Islet of Langerhans (tissue), 1 donor: Measurements from ENCODE around the gene RNF212.

Experiments used
- FAIRE-seq: peaks from one replicate; lab custom pipeline; 2011; peaks lifted over from hg19 to GRCh38; lab: Jason Lieb, UNC

Gene RNF212

DNA sequence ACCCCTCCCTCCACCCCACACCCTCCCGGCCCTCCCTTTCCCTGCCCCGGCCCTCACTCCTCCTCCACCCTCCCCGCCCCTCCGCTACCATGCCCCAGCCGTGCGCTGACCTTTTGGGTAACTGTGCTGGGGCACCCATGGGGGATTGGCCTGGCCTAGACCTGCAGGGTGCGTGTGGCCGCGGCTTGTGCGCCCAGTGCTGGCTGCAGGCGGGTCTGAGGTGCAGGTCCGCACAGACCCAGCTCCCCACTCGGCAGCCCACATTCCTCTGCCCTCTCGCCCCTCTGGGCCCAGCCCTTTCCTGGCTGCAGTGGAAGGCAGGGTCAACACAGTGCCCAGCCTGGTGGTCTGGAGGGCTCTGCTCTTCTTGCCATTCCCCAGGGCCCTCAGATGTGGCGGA, 77.3 kb downstream of the RNF212 start:
- FAIRE-seq, result no peak

DNA sequence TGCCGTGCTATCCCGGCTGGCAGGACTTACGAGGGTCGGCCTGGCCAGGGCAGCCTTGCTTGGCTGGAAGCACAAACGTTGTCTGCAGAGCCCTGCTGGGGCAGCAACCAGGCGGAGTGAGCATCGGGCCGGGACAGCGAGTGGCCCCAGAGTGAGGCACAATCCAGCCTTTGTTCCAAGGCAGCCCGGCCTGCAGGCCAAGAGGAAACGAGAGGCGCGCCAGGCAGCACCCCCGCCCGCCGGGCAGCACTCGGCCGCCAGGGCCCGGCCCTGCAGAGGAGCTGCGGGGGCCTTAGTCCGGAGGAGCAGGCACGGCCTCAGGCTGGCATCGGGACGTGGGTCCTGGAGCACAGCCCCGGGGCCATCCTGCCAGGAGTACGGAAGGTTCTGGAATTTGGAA, 77.9 kb downstream of the RNF212 start:
- no peak for FAIRE-seq

DNA sequence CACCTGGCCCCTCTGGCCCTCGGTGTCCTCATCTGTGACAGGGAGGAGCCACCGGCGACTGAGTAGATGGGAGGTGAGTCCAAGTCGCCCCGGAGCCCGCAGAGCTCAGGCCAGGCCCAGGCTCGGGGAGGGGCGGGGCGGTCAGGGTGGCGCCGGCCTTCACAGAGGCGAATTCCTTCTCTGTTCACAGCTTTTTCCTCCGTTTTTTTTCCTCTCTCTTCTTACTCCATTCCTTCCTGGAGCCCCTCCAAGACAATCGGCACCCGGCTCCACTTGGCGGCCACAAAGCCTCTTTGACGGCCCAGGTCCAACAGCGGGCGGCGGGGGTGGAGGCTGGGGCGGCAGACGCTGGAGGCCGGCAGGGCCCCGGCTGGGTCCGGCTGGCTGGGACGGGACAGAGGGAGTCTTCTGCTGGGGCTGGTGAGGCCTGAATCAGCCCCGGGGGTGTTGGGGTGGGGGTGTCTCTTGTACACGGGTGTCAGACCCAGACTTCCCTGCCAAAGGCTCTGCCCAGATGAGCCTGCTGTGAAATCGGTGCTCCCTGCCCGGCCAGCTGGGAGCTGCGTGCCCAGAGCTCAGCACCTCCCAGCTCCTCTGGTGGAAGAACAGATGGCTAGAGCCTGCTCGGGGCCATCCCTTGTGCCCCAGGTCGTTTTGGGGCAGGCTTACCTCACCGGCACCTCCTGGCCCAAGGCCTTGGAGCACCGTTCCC, 79.4 kb downstream of the RNF212 start:
- FAIRE-seq, result no peak

GRCh38 chr4:1032861-1033260, 80.5 kb downstream of the RNF212 start:
- FAIRE-seq, result no peak

- no peak for FAIRE-seq
Measured at GRCh38 chr4:1031956-1032795, 81.2 kb downstream of the RNF212 start.

DNA sequence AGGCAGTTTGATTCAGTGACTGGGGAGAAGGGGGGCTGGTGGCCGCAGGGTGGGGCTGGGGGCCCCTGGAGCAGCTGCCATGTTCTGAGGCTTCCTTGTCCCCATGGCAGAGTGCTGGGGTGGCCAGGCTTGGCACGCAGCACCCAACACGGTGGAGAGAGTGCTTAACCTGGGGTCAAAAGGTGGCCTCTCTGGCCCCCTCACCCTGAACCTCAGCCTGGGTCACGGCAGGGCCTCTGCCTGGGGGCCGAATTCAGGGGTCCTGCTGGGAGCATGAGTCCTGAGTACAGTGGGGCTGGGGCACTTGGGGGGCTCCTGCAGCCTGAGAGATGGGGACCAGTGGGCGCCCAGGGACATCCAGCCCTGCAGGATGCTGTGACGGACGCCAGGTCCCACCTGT, 82.0 kb downstream of the RNF212 start:
- no peak for FAIRE-seq

DNA sequence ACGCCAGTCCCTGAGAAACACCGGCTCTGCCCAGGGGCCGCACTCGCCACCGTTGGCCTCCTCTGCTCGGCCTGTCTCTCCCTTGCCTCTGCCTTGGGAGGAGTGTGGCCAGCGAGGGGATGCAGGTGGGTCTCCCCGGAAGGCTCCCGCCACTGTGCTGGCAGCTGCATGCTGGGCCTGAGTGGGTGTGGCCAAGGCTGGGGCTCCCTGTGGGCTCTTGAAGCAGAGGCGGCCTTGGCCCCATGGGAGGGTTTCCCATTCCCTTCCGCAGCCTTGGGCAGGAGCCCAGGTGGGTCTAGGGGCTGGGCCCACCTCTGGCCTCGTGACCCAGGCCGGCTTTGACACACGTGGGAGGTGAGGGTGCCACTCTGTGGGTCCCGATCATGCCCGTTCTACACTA, 82.8 kb downstream of the RNF212 start:
- no peak for FAIRE-seq

DNA sequence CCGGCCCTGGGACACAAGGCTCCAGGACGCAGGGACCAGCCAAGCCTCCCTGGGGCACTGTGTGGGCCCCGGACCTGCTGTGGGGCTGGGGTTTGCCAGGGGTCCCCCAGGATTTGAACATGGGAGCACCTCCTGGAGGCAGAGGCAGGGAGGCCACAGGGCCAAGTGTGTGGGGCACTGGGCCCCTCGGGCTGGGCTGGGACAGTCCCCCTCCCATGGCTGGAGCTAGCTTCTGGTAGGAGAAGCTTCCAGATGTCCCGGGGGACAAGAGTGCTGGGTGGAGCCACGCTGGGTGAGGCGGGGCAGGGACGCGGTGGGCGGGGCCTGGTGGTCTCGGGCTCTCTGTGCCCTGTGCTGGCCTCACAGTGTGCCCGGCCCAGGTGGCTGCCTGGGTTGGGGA, 83.3 kb downstream of the RNF212 start:
- no peak for FAIRE-seq

DNA sequence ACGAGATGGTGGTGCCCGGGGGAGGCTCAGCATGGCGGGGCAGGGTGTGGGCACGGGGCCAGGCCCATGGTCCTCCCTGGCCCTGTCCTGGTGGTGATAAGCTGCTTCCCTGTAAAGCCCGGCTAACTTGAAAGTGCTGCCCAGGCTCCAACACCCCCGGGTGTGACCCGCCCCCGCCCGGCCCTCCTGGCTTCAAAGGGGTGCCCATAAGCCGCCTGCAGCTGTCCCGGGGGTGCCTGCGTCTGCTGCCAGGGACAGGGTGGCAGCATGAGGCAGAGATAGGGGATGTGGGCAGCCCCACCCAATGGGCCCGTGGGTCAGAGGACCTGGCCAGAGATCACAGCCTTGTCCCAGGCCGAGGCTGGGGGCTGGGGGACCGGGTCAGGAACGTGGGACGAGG, 83.8 kb downstream of the RNF212 start:
- FAIRE-seq, result no peak

GRCh38 chr4:1028574-1029220, 84.7 kb downstream of the RNF212 start:
- no peak for FAIRE-seq

DNA sequence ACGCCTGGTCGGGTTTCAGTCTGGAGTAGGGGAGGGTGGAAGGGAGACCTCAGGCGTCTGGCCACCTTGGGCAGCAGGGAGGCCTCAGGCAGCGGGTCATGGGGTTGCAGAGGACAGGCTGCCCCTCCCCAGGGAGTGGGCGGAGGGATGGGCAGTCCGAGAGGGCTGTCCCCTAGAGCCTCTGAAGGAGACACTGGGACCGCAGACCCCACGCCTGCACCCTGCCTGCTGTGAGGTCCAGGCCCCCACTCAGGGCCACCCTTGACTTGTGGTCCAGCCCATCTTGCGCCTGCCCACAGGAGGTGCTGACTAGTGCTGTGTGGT, 85.5 kb downstream of the RNF212 start:
- FAIRE-seq, result no peak

- no peak for FAIRE-seq
Measured at GRCh38 chr4:1027219-1027914, 86.0 kb downstream of the RNF212 start.

GRCh38 chr4:1026115-1026514, 87.2 kb downstream of the RNF212 start:
- FAIRE-seq, result no peak

DNA sequence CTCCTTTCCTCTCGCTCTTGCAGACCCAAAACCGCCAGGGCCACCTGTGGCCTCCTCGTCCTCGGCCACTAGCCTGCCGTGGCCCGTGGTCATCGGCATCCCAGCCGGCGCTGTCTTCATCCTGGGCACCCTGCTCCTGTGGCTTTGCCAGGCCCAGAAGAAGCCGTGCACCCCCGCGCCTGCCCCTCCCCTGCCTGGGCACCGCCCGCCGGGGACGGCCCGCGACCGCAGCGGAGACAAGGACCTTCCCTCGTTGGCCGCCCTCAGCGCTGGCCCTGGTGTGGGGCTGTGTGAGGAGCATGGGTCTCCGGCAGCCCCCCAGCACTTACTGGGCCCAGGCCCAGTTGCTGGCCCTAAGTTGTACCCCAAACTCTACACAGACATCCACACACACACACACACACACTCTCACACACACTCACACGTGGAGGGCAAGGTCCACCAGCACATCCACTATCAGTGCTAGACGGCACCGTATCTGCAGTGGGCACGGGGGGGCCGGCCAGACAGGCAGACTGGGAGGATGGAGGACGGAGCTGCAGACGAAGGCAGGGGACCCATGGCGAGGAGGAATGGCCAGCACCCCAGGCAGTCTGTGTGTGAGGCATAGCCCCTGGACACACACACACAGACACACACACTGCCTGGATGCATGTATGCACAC, 88.3 kb downstream of the RNF212 start:
- no peak for FAIRE-seq

- no peak for FAIRE-seq
Measured at GRCh38 chr4:1023895-1024740, 89.2 kb downstream of the RNF212 start.

- FAIRE-seq, result no peak
Measured at GRCh38 chr4:1023075-1023640, 90.2 kb downstream of the RNF212 start.

- no peak for FAIRE-seq
Measured at GRCh38 chr4:1022739-1023066, 90.7 kb downstream of the RNF212 start.

- FAIRE-seq, result no peak
Measured at GRCh38 chr4:1022051-1022738, 91.2 kb downstream of the RNF212 start.
